ENCODE data around the gene HIVEP2. TPM values are rescaled to one million over a fixed set of nuclear protein-coding genes. Genes with fewer than 3 reads are reported as not detected.

HIVEP2 gene
- total RNA-seq, 1 donor from 2014 or later = 12.3 TPM

- no peak for TF ChIP-seq CTCF (conservative IDR thresholded peaks at IDR 0.05; ENCODE audit: low read depth, low read length)
- no peak for DNase-seq (ENCODE audit: low read depth)
- no peak overlapping the region for H3K4me3 ChIP-seq (ENCODE audit: low read depth, low read length)
Observed at GRCh38 chr6:142925575-142926110, 19.3 kb downstream of the HIVEP2 start.

GRCh38 chr6:142918339-142919042 lies 26.5 kb downstream of the HIVEP2 start:
- H3K4me3 ChIP-seq (ENCODE audit: low read depth, low read length) = no peak overlapping the region
- TF ChIP-seq CTCF (conservative IDR thresholded peaks at IDR 0.05; ENCODE audit: low read depth, low read length) = no peak
- DNase-seq (ENCODE audit: low read depth) = no peak

- no peak for DNase-seq (ENCODE audit: low read depth)
- H3K4me3 ChIP-seq (ENCODE audit: low read depth, low read length) = no peak overlapping the region
Observed at GRCh38 chr6:142916881-142917280, 28.1 kb downstream of the HIVEP2 start.

GRCh38 chr6:142914937-142915697 lies 29.9 kb downstream of the HIVEP2 start:
- TF ChIP-seq CTCF (conservative IDR thresholded peaks at IDR 0.05; ENCODE audit: low read depth, low read length) = no peak
- H3K4me3 ChIP-seq (ENCODE audit: low read depth, low read length) = no peak overlapping the region

More at GRCh38 chr6:142916881-142917280, 28.1 kb downstream of the HIVEP2 start:
- no peak for TF ChIP-seq CTCF (conservative IDR thresholded peaks at IDR 0.05; ENCODE audit: low read depth, low read length)

GRCh38 chr6:142914369-142914768 lies 30.6 kb downstream of the HIVEP2 start:
- DNase-seq (ENCODE audit: low read depth) = no peak
- TF ChIP-seq CTCF (conservative IDR thresholded peaks at IDR 0.05; ENCODE audit: low read depth, low read length) = no peak
- no peak overlapping the region for H3K4me3 ChIP-seq (ENCODE audit: low read depth, low read length)

More at GRCh38 chr6:142914937-142915697, 29.9 kb downstream of the HIVEP2 start:
- DNase-seq (ENCODE audit: low read depth) = no peak

- no peak for DNase-seq (ENCODE audit: low read depth)
- no peak for TF ChIP-seq CTCF (conservative IDR thresholded peaks at IDR 0.05; ENCODE audit: low read depth, low read length)
- H3K4me3 ChIP-seq (ENCODE audit: low read depth, low read length) = no peak overlapping the region
Observed at GRCh38 chr6:142913511-142914047, 31.4 kb downstream of the HIVEP2 start.

Data from epithelial cell of proximal tubule (primary cell).